Neuronal stem cell (in vitro differentiated cells): ENCODE measurements around the gene MAP1B.
"Not testable (repeated sequence)": the region's sequence is repeated elsewhere in the genome, so short reads cannot be mapped to it uniquely, and the experiment has no call there.

ENCODE experiments used
- DNase-seq: peaks from one replicate; pipeline ENCODE4 v3.0.0-alpha.2; 2013; ENCODE audit warnings: low spot score
- H2AFZ ChIP-seq: one replicate; pipeline ENCODE4 v1.6.1; 2013; ENCODE audit warnings: mild to moderate bottlenecking, low read length, inconsistent platforms
- H2AK5ac ChIP-seq: 2 replicates; pipeline ENCODE4 v1.6.1; 2013; ENCODE audit warnings: low read depth, mild to moderate bottlenecking, inconsistent platforms, low read length, moderate library complexity, mixed read lengths
- H2BK120ac ChIP-seq: 2 replicates; pipeline ENCODE4 v1.6.1; 2013; ENCODE audit warnings: low read depth, mild to moderate bottlenecking, inconsistent platforms, low read length, moderate library complexity, mixed read lengths
- H2BK12ac ChIP-seq: one replicate; pipeline ENCODE4 v1.6.1; 2013; ENCODE audit warnings: low read length, inconsistent platforms
- H2BK15ac ChIP-seq: 2 replicates; pipeline ENCODE4 v1.6.1; 2013; ENCODE audit warnings: mild to moderate bottlenecking, low read length, inconsistent platforms, mixed read lengths
- H2BK5ac ChIP-seq: one replicate; pipeline ENCODE4 v1.6.1; 2013; ENCODE audit warnings: inconsistent platforms, mild to moderate bottlenecking, low read length, moderate library complexity
- H3K14ac ChIP-seq: one replicate; pipeline ENCODE4 v1.6.1; 2013; ENCODE audit warnings: low read length, inconsistent platforms
- H3K18ac ChIP-seq: 2 replicates; pipeline ENCODE4 v1.6.1; 2013; ENCODE audit warnings: low read length, inconsistent platforms
- H3K23ac ChIP-seq: 2 replicates; pipeline ENCODE4 v1.6.1; 2013; ENCODE audit warnings: low read depth, mild to moderate bottlenecking, mixed read lengths, low read length, inconsistent platforms; ENCODE audit not compliant: poor library complexity
- H3K27ac ChIP-seq: replicated peaks from 3 replicates; pipeline ENCODE4 v1.5.1; 2013; ENCODE audit warnings: low read length, inconsistent platforms
- H3K27me3 ChIP-seq, 3 experiments: 2 replicates each; pipeline ENCODE4 v1.6.1; 2013; ENCODE audit warnings: low read length in 3 of 3, mild to moderate bottlenecking in 2 of 3, inconsistent platforms in 1 of 3, low read depth in 1 of 3, mixed read lengths in 1 of 3, moderate library complexity in 1 of 3; ENCODE audit not compliant: control insufficient read depth in 3 of 3, insufficient read depth in 3 of 3
- H3K36me3 ChIP-seq, 2 donors: replicated peaks in 1 of 2; 2 replicates each; pipeline ENCODE4 v1.6.1; 2013; ENCODE audit warnings: low read length in 2 of 2; ENCODE audit not compliant: control insufficient read depth in 2 of 2, insufficient read depth in 2 of 2
- H3K4ac ChIP-seq: 2 replicates; pipeline ENCODE4 v1.6.1; 2013; ENCODE audit warnings: inconsistent platforms, mild to moderate bottlenecking, low read length, moderate library complexity
- H3K4me1 ChIP-seq, 2 donors: 1 replicate in 1 of 2; 2 replicates in 1 of 2; pipeline ENCODE4 v1.6.1; 2013; ENCODE audit warnings: low read length in 2 of 2, low read depth in 1 of 2; ENCODE audit not compliant: control insufficient read depth in 2 of 2, insufficient read depth in 1 of 2
- H3K4me2 ChIP-seq: one replicate; pipeline ENCODE4 v1.6.1; 2013; ENCODE audit warnings: mild to moderate bottlenecking, low read length, inconsistent platforms; ENCODE audit not compliant: insufficient read depth, poor library complexity, severe bottlenecking
- H3K4me3 ChIP-seq, 2 donors: 2 replicates each; pipeline ENCODE4 v1.5.1; 2013; ENCODE audit warnings: low read length in 2 of 2, mild to moderate bottlenecking in 2 of 2, inconsistent platforms in 1 of 2, moderate library complexity in 1 of 2
- H3K79me1 ChIP-seq: one replicate; pipeline ENCODE4 v1.6.1; 2013; ENCODE audit warnings: low read depth, mild to moderate bottlenecking, inconsistent platforms, low read length, moderate library complexity
- H3K9ac ChIP-seq: one replicate; pipeline ENCODE4 v1.6.1; 2013; ENCODE audit warnings: mild to moderate bottlenecking, low read depth, low read length, inconsistent platforms; ENCODE audit not compliant: poor library complexity
- H3K9me3 ChIP-seq, 2 donors: replicated peaks in 1 of 2; 2 replicates each; pipeline versions ENCODE3 to v1.6.1; 2013; ENCODE audit warnings: low read length in 2 of 2, mild to moderate bottlenecking in 2 of 2, inconsistent platforms in 1 of 2, low read depth in 1 of 2, mixed read lengths in 1 of 2, moderate library complexity in 1 of 2; ENCODE audit not compliant: control insufficient read depth in 2 of 2, insufficient read depth in 1 of 2
- H4K8ac ChIP-seq: one replicate; pipeline ENCODE4 v1.6.1; 2013; ENCODE audit warnings: low read depth, mild to moderate bottlenecking, inconsistent platforms, low read length, moderate library complexity
- H4K91ac ChIP-seq: one replicate; pipeline ENCODE4 v1.6.1; 2013; ENCODE audit warnings: low read length, low read depth, mild to moderate bottlenecking, inconsistent platforms; ENCODE audit not compliant: poor library complexity
- WGBS, 2 donors: extraction: QIAGEN DNeasy Blood & Tissue Kit; methylation state at CpG; one replicate each; pipeline ENCODE4 v1.1.7; 2013; ENCODE audit warnings: missing lambda C conversion rate in 2 of 2, mixed read lengths in 1 of 2; ENCODE audit not compliant: insufficient read length in 2 of 2, insufficient replicate concordance in 1 of 2; ENCODE audit errors: extremely low coverage in 2 of 2; 5-methylcytosine and 5-hydroxymethylcytosine counted together

The MAP1B gene

GRCh38 chr5:72084876-72085275 lies 22.4 kb upstream of the MAP1B start:
- Histone ChIP-seq H2BK120ac (no peak overlapping the region), H3K9ac (no peak overlapping the region), H3K4me1 (no peaks in the 10 kb centered on the region), H3K4ac (no peak overlapping the region), H2BK15ac (no peak overlapping the region), H4K8ac (no peak overlapping the region), H3K14ac (no peak overlapping the region), H3K36me3 (no peaks in the 10 kb centered on the region), H3K4me3 (no peak overlapping the region), H2AFZ (no peak overlapping the region), H2AK5ac (no peak overlapping the region), H3K23ac (no peak overlapping the region), H2BK5ac (no peak overlapping the region), H3K18ac (no peak overlapping the region), H3K79me1 (no peaks in the 10 kb centered on the region), H3K27ac (no peak overlapping the region), H4K91ac (no peak overlapping the region), H3K9me3 (no peaks in the 10 kb centered on the region), H2BK12ac (no peak overlapping the region), H3K27me3 (no peaks in the 10 kb centered on the region), H3K4me2 (no peak overlapping the region)
- no CpG with 5 or more reads among the region's 4 CpGs for WGBS, 2 donors
- no peak for DNase-seq

GRCh38 chr5:72085319-72085718 lies 22.0 kb upstream of the MAP1B start:
- H3K4me3 ChIP-seq = no peak overlapping the region
- H3K36me3 ChIP-seq = no peaks in the 10 kb centered on the region
- H4K8ac ChIP-seq = no peak overlapping the region
- H2AK5ac ChIP-seq = no peak overlapping the region
- H2AFZ ChIP-seq = no peak overlapping the region
- no peak overlapping the region for H3K9ac ChIP-seq
- no peak overlapping the region for H4K91ac ChIP-seq
- no peak for DNase-seq
- no peak overlapping the region for H2BK15ac ChIP-seq
- no peak overlapping the region for H2BK5ac ChIP-seq
- H2BK12ac ChIP-seq = no peak overlapping the region
- H3K27me3 ChIP-seq = no peaks in the 10 kb centered on the region
- H3K4ac ChIP-seq = no peak overlapping the region
- no peaks in the 10 kb centered on the region for H3K79me1 ChIP-seq
- H2BK120ac ChIP-seq = no peak overlapping the region
- H3K4me2 ChIP-seq = no peak overlapping the region
- H3K14ac ChIP-seq = no peak overlapping the region
- no peak overlapping the region for H3K27ac ChIP-seq
- H3K18ac ChIP-seq = no peak overlapping the region
- no CpG with 5 or more reads among the region's 2 CpGs for WGBS, 2 donors
- no peak overlapping the region for H3K23ac ChIP-seq
- H3K9me3 ChIP-seq = no peaks in the 10 kb centered on the region
- H3K4me1 ChIP-seq = no peaks in the 10 kb centered on the region

GRCh38 chr5:72089713-72090112 lies 17.6 kb upstream of the MAP1B start:
- not testable (repeated sequence) for H3K23ac ChIP-seq, H2BK5ac ChIP-seq, H4K8ac ChIP-seq, H2AK5ac ChIP-seq, H2BK12ac ChIP-seq, H3K36me3 ChIP-seq, H3K4me3 ChIP-seq, H3K4ac ChIP-seq, H2BK15ac ChIP-seq, H3K9me3 ChIP-seq, H2AFZ ChIP-seq, H3K18ac ChIP-seq, H3K4me2 ChIP-seq, DNase-seq, H4K91ac ChIP-seq, H3K4me1 ChIP-seq, H3K27me3 ChIP-seq, H2BK120ac ChIP-seq, H3K27ac ChIP-seq, H3K14ac ChIP-seq, H3K79me1 ChIP-seq, H3K9ac ChIP-seq
- no CpG with 5 or more reads among the region's 8 CpGs for WGBS, 2 donors

GRCh38 chr5:72092074-72092473 lies 15.2 kb upstream of the MAP1B start:
- Histone ChIP-seq H2BK5ac (no peak overlapping the region), H2BK12ac (no peak overlapping the region), H3K36me3 (no peaks in the 10 kb centered on the region), H3K14ac (no peak overlapping the region), H3K27me3 (no peaks in the 10 kb centered on the region), H4K91ac (no peak overlapping the region), H3K27ac (no peak overlapping the region), H3K4me2 (no peak overlapping the region), H2BK15ac (no peak overlapping the region), H3K23ac (no peak overlapping the region), H2AFZ (no peak overlapping the region), H3K9ac (no peak overlapping the region), H2BK120ac (no peak overlapping the region), H3K9me3 (no peaks in the 10 kb centered on the region), H4K8ac (no peak overlapping the region), H3K4me3 (no peak overlapping the region), H3K79me1 (no peaks in the 10 kb centered on the region), H3K4ac (no peak overlapping the region), H3K18ac (no peak overlapping the region), H3K4me1 (peaks cover 0 to 3% of the 10 kb centered on the region in 2 donors), H2AK5ac (no peak overlapping the region)
- no CpG with 5 or more reads among the region's 1 CpG for WGBS, 2 donors
- no peak for DNase-seq
